BJ (cell line): Measurements from ENCODE around the gene SORCS2. TPM values are rescaled to one million over a fixed set of nuclear protein-coding genes. Genes with fewer than 3 reads are reported as not detected.

Source experiments
- CTCF ChIA-PET: fragments of 350-600 bp; formaldehyde crosslinking; extraction: SDS; loops from one replicate; lab custom pipeline; 2021; ENCODE audit warnings: antibody characterized with exemption, inconsistent platforms; lab: Yijun Ruan, JAX
- POLR2A ChIA-PET: fragments of 300-600 bp; sonication (Branson Sonifier 250); formaldehyde crosslinking; extraction: SDS; loops from one replicate; lab custom pipeline; 2021; ENCODE audit warnings: antibody characterized with exemption; lab: Charles Lee
- DNase-seq: peaks from one replicate; pipeline ENCODE4 v3.0.0-alpha.2; 2011; ENCODE audit warnings: low read depth
- H3K27me3 ChIP-seq: 2 replicates; pipeline ENCODE4 v1.6.0; 2011; ENCODE audit warnings: low read length; ENCODE audit not compliant: control insufficient read depth, insufficient read depth
- H3K36me3 ChIP-seq: 2 replicates; pipeline ENCODE4 v1.5.1; 2011; ENCODE audit warnings: low read length; ENCODE audit not compliant: control insufficient read depth, insufficient read depth
- H3K4me3 ChIP-seq: 2 replicates; pipeline ENCODE4 v1.5.1; 2011; ENCODE audit warnings: low read depth, mild to moderate bottlenecking, control low read depth, low read length
- polyA plus RNA-seq: library from polyadenylated mRNA; depleted of rRNA; stranded (reverse); fragments of >200 nt; gene quantifications from 2 replicates; pipeline ENCODE4 v1.2.3, GENCODE V29; 2011
- TF ChIP-seq, protein P1 (sequence below): IDR thresholded peaks from 2 replicates; pipeline ENCODE4 v1.5.1; 2011; ENCODE audit warnings: low read depth, mild to moderate bottlenecking, control low read depth, inconsistent platforms, low read length, moderate library complexity; ENCODE audit not compliant: insufficient read depth

The SORCS2 gene
- polyA plus RNA-seq, 1 experiment, result 0.63 TPM

DNA sequence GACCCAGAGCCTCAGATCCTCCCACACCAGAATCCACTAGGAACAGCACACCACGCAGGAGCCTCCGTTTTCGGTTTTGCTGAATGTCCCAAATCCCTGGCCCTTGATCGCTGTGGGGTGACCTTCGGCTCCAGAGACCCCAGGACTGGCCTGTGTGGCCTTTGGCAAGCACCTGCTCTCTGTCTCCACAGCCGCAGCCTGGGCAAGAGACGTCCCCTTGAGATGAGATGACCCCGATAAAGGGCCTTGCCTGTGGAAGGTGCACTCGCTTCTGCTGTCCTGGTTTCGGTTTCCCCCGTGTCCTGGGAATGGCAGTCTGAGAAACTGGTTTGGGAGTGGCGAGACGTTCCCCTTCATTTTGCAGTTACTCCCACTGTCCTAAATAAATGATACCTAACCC lies 232.8 kb downstream of the SORCS2 start:
- TF ChIP-seq, protein P1, sequence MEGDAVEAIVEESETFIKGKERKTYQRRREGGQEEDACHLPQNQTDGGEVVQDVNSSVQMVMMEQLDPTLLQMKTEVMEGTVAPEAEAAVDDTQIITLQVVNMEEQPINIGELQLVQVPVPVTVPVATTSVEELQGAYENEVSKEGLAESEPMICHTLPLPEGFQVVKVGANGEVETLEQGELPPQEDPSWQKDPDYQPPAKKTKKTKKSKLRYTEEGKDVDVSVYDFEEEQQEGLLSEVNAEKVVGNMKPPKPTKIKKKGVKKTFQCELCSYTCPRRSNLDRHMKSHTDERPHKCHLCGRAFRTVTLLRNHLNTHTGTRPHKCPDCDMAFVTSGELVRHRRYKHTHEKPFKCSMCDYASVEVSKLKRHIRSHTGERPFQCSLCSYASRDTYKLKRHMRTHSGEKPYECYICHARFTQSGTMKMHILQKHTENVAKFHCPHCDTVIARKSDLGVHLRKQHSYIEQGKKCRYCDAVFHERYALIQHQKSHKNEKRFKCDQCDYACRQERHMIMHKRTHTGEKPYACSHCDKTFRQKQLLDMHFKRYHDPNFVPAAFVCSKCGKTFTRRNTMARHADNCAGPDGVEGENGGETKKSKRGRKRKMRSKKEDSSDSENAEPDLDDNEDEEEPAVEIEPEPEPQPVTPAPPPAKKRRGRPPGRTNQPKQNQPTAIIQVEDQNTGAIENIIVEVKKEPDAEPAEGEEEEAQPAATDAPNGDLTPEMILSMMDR, result no peak
- H3K36me3 ChIP-seq, result no peaks in the 10 kb centered on the region
- no peak for DNase-seq
- H3K27me3 ChIP-seq, result peaks cover 2% of the 10 kb centered on the region; the same call in 1 of the 2 replicates
- POLR2A ChIA-PET, result no interaction called here
- CTCF ChIA-PET, result no interaction called here
- H3K4me3 ChIP-seq, result no peak overlapping the region

DNA sequence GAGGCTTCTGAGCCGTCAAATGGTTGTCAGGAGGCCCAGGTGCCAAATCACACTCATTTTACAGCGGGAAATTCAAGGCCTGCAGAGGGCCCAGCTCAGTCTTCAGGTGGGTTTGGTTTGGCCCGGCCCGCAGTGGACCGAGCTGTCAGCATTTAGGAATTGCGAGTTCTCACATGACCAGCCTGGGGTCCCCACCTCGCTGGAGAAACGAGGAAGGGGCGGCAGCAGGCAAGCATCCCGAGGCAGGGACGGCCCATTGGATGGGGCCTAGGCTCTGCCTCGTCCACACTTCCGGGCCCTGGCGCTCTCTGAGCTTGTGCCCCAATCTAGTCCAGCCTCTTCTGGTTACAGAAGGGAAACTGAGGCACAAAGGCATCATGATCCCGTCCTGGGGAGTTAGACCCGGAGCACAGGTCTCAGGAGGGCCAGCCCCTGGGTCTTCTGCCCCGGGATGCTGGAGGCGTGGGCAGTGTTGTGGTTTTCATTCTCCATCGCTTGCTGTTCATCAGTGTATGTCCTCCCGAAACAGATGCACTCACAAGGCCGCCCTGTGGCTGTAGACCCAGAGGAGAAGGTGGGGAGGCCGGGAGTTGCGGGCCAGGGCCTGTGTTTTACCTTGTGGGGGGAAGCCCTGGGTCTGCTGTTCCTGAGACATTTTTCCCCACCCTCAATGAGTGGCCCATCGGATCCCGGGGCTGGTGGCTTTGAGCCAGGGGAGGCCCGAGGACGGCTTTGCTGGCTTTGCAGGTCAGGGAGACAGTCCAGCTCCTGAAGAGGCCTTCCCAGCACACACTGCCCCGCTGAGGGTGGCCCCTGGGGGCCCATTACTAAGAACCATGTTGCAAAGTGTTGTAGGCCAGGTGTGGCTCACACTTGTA lies 233.5 kb downstream of the SORCS2 start:
- Histone ChIP-seq H3K36me3 (no peaks in the 10 kb centered on the region), H3K4me3 (no peak overlapping the region), H3K27me3 (peaks cover 2% of the 10 kb centered on the region; the same call in 1 of the 2 replicates)
- ChIA-PET CTCF (no interaction called here), POLR2A (no interaction called here)
- DNase-seq, result no peak
- TF ChIP-seq, protein P1, result no peak

DNA sequence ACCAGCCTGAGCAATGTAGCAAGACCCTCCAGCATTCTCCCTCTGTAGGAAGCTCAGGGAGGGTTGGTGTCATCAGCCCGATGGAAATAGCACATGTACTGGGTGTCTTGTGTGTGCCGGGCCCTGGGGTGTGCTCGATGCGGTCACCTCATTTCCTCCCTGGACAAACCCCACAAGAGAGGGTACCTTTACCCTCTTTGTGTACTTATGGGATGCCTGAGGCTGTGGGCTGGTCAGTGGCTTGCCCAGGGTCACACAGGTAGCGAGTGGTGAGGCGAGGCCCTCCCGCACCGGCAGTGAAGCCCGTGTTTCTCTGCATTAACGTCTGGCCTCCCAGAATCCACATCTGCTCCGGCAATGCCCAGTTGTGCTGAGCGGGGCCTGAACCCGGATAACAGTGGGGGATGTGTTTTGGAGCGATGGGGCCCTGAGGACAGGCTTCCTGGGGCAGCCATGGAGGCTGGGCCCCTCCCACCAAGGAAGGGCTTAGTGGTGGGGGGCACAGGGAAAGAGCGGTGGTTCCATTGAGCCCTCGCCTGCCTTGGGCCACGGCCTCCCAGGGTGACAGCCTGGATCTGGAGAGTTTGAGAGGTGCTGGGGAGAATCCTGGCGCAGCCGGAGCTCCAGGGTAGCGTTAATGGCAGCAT lies 234.3 kb downstream of the SORCS2 start:
- TF ChIP-seq, protein P1, result no peak
- peaks cover 2% of the 10 kb centered on the region; the same call in 1 of the 2 replicates for H3K27me3 ChIP-seq
- no peaks in the 10 kb centered on the region for H3K36me3 ChIP-seq
- ChIA-PET CTCF (no interaction called here), POLR2A (no interaction called here)
- no peak for DNase-seq
- no peak overlapping the region for H3K4me3 ChIP-seq

DNA sequence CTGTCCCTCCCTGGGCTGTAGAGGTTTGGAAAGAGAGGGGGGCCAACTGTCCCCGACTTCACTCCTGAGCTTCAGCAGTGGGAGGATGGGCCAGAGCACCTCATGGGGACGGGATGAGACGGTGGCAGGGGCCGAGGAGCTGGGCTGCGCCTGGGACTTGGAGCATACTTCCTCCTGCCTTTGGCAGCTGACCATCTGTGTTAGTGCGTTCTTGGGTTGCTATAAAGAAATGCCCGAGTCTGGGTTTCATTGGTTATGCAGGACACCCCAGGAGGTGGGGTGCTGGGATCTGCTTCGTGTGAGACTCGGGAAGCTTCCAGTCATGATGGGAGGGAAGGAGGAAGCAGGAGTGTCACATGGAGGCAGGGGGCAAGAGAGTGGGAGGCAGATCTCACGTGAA lies 235.0 kb downstream of the SORCS2 start:
- Histone ChIP-seq H3K4me3 (no peak overlapping the region), H3K27me3 (peaks cover 2% of the 10 kb centered on the region; the same call in 1 of the 2 replicates), H3K36me3 (no peaks in the 10 kb centered on the region)
- no peak for DNase-seq
- TF ChIP-seq, protein P1, result no peak
- ChIA-PET POLR2A (no interaction called here), CTCF (no interaction called here)

GRCh38 chr4:7427831-7428260 lies 235.5 kb downstream of the SORCS2 start:
- no peaks in the 10 kb centered on the region for H3K36me3 ChIP-seq
- DNase-seq, result no peak

More at GRCh38 chr4:7427831-7428260, 235.5 kb downstream of the SORCS2 start:
- no peak overlapping the region for H3K4me3 ChIP-seq
- POLR2A ChIA-PET, result no interaction called here
- peaks cover 2% of the 10 kb centered on the region; the same call in 1 of the 2 replicates for H3K27me3 ChIP-seq
- TF ChIP-seq, protein P1, result no peak
- CTCF ChIA-PET, result no interaction called here
